ENCODE measurements around the gene CCDC121.
"Not testable (repeated sequence)": the region's sequence is repeated elsewhere in the genome, so short reads cannot be mapped to it uniquely, and the experiment has no call there.

CCDC121 gene

DNA sequence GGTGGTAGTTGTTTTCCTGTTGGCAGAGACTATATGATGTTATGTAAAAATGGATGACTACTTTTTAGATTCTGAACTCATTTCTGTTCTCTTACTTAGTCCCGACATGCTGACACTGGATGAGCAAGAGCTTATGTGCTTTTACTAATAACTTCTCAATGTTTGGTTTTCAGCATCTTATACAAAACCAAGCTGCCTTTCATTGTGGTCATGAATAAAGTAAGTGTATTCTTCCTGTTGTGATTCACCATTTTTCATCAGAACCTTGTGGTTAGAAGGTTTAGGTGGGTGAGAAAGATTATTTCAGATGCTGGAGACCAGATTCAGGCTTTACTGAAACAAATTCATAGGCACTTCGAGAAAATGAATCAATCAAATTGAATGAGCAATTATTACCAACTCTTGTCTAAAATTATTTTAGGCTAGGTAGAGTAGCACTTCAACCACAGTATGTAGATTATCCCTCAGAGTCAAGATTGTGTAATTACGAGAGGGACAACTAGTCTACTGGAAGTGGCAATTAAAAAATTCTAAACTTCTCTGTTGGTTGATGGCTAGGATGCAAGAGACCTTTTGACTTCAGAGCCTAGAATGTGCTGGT lies 9.3 kb upstream of the CCDC121 start:
- TF ChIP-seq FOXM1 (IDR thresholded peaks at IDR 0.05; ENCODE audit: borderline replicate concordance) (no peak), ELF4 (IDR thresholded peaks at IDR 0.05) (no peak), BHLHE40 (IDR thresholded peaks at IDR 0.05; ENCODE audit: borderline replicate concordance) (no peak), FOXA1 (IDR thresholded peaks at IDR 0.05) (no peak), HDGF (IDR thresholded peaks at IDR 0.05; ENCODE audit: borderline replicate concordance) (no peak)
- TF ChIP-seq, protein P1, sequence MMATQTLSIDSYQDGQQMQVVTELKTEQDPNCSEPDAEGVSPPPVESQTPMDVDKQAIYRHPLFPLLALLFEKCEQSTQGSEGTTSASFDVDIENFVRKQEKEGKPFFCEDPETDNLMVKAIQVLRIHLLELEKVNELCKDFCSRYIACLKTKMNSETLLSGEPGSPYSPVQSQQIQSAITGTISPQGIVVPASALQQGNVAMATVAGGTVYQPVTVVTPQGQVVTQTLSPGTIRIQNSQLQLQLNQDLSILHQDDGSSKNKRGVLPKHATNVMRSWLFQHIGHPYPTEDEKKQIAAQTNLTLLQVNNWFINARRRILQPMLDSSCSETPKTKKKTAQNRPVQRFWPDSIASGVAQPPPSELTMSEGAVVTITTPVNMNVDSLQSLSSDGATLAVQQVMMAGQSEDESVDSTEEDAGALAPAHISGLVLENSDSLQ (IDR thresholded peaks at IDR 0.05): no peak
- CTCF ChIA-PET: interaction anchor here (1.1 kb wide), 1 partner anchor 45 kb away, joined by 3 read pairs; no protein-coding TSS in a partner anchor
- POLR2A ChIA-PET: interaction anchor here (1.6 kb wide), 1 partner anchor 9 kb away, joined by 5 read pairs; no protein-coding TSS in a partner anchor
- no peak for DNase-seq (ENCODE audit: extremely low spot score)

DNA sequence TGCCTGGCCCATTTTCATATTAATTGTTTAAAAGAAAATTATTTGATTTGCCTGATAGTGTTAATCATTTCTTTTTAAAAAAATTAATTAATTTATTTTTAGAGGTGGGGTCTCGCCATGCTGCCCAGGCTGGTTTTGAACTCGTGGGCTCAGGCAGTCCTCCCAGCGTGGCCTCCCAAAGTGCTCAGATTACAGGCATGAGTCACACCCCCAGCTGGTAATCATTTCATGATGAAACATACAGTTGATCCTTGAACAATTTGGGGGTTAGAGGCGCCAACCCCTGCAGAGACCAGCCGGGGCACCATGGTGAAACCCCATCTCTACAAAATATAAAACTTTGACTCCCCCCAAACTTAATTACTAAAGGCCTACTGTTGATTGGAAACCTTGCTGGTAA lies 8.0 kb upstream of the CCDC121 start:
- no peak for TF ChIP-seq SUZ12 (IDR thresholded peaks at IDR 0.05)
- TF ChIP-seq ARNT (IDR thresholded peaks at IDR 0.05): no peak
- TF ChIP-seq, protein P1 (IDR thresholded peaks at IDR 0.05): no peak
- TF ChIP-seq FOXM1 (IDR thresholded peaks at IDR 0.05; ENCODE audit: borderline replicate concordance): no peak
- ChIA-PET CTCF (no interaction called here), POLR2A (no interaction called here)
- DNase-seq (ENCODE audit: extremely low spot score): no peak

DNA sequence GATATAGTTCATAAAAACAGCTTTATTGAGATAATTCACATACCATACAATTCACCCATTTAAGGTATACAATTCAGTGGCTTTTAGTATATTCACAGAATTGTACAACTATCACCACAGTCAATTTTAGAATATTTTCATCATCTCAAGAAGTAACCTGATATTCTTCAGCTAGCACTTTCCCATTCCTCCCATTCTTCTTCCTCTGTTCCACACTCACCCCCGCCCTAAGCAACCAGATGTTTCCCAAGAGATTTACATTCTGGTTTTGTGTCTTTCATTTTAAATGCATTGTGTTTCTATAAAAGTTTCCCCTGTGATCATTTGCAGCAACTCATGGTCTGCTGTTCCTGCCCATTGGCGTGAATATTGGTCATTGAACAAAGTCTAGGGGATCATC lies 5.5 kb upstream of the CCDC121 start:
- ChIA-PET CTCF (no interaction called here), POLR2A (no interaction called here)
- TF ChIP-seq ZNF384 (IDR thresholded peaks at IDR 0.05) (no peak), SP1 (IDR thresholded peaks at IDR 0.05) (no peak), ELF4 (IDR thresholded peaks at IDR 0.05) (no peak), NFRKB (IDR thresholded peaks at IDR 0.05) (no peak), FOXK2 (IDR thresholded peaks at IDR 0.05) (no peak), SUZ12 (IDR thresholded peaks at IDR 0.05) (no peak), BHLHE40 (IDR thresholded peaks at IDR 0.05; ENCODE audit: borderline replicate concordance) (no peak), TARDBP (IDR thresholded peaks at IDR 0.05) (no peak), HDGF (IDR thresholded peaks at IDR 0.05; ENCODE audit: borderline replicate concordance) (no peak), LEF1 (IDR thresholded peaks at IDR 0.05; ENCODE audit: borderline replicate concordance) (no peak), FOXA1 (IDR thresholded peaks at IDR 0.05) (no peak), L3MBTL2 (conservative IDR thresholded peaks at IDR 0.05) (no peak), CTBP1 (IDR thresholded peaks at IDR 0.05; ENCODE audit: borderline replicate concordance) (no peak), ARNT (IDR thresholded peaks at IDR 0.05) (no peak)
- TF ChIP-seq, protein P1 (IDR thresholded peaks at IDR 0.05): no peak
- no peak for DNase-seq (ENCODE audit: extremely low spot score)

DNA sequence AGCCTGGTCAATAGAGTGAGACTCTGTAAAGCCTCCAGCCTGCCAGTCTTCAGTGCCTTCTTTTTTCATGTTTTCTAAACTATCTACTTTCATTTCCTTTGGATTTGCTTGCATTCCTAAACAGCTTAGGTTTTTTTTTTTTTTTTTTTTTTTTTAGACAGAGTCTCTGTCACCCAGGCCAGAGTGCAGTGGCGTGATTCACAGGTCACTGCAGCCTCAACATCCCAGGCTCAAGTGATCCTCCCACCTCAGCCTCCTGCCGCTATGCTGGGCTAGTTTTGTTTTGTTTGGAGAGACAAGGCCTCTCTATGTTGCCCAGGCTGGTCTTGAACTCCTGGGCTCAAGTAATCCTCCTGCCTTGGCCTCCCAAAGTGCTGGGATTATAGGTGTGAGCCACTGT lies 1.4 kb upstream of the CCDC121 start:
- CTCF ChIA-PET; DNase-seq (ENCODE audit: extremely low spot score); POLR2A ChIA-PET: not testable (repeated sequence)

DNA sequence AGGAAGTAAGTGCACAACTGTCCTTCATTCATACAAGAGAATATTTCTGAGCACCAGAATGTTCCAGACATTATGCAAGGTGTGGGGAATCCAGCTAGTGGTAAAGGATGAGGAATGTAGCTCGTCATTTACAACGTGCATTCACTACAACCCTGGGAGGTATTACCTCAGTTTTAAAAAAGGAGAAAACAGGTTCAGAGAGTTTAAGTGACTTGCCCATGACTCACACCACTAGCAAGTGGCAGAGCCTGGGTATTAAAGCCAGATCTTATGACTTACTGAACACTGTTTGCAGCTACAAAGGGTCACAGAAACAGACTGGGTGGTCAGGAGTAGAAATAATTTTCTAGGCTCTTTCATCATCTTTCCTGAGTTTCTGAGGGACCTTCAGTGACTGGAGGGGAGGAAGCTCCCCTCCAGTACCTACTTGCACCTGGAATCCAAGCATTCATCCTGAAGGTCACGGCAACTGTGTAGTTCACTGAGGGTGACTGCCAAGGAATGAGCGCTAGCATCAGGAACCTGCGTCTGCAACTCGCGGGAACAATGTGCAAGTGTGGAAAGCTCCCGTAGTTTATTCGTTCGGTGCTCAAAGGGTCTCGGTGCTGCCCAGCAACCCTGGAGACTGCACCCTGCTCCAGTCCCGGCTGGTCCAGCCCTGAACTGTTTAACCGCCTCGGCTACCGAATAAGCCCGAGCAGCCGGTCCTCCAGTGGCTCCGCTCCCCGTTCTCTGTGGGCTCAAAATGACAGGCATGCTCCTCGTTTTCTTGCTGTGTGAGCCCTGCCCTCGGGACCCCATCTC lies 647 bp downstream of the CCDC121 start:
- TF ChIP-seq BHLHE40 (IDR thresholded peaks at IDR 0.05; ENCODE audit: borderline replicate concordance) (no peak), LEF1 (IDR thresholded peaks at IDR 0.05; ENCODE audit: borderline replicate concordance) (no peak), FOXA1 (IDR thresholded peaks at IDR 0.05) (no peak), TARDBP (IDR thresholded peaks at IDR 0.05) (no peak), FOXM1 (IDR thresholded peaks at IDR 0.05; ENCODE audit: borderline replicate concordance) (no peak), SP1 (IDR thresholded peaks at IDR 0.05) (no peak), ARNT (IDR thresholded peaks at IDR 0.05) (no peak), NFRKB (IDR thresholded peaks at IDR 0.05) (no peak), ELF4 (IDR thresholded peaks at IDR 0.05) (no peak), L3MBTL2 (conservative IDR thresholded peaks at IDR 0.05) (no peak), CTBP1 (IDR thresholded peaks at IDR 0.05; ENCODE audit: borderline replicate concordance) (no peak)
- ChIA-PET POLR2A (interaction anchor here (0.7 to 1.9 kb wide), 11 partner anchors 12 to 219 kb away, joined by 3 to 7 read pairs (median 5); partner anchors contain the start of genes PPM1G, SLC4A1AP, SUPT7L and ZNF512), CTCF (interaction anchor here (0.9 kb wide), 1 partner anchor 55 kb away, joined by 3 read pairs; no protein-coding TSS in a partner anchor)
- peak; percentile 10 for DNase-seq (ENCODE audit: extremely low spot score)

DNA sequence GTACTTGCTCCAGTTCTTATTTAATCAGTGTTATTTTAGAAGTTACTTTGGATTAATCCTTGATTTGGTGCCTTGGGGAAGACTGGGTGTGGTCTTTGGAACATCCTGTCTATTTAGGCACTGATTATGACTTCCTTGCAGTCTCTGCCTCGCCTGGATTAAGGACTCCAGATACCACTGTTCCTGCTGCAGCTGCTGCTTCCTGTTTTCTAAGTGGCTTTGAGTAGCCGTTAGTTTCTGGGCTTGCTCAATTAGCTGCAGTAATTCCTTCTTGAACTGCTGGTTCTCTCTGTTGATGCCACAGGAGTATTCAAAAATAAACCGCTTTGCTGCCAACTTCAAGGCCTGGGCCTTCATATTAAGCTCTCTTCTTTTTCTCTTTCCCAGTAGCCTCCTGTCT lies 1.9 kb downstream of the CCDC121 start:
- DNase-seq (ENCODE audit: extremely low spot score); POLR2A ChIA-PET; CTCF ChIA-PET: not testable (repeated sequence)

DNA sequence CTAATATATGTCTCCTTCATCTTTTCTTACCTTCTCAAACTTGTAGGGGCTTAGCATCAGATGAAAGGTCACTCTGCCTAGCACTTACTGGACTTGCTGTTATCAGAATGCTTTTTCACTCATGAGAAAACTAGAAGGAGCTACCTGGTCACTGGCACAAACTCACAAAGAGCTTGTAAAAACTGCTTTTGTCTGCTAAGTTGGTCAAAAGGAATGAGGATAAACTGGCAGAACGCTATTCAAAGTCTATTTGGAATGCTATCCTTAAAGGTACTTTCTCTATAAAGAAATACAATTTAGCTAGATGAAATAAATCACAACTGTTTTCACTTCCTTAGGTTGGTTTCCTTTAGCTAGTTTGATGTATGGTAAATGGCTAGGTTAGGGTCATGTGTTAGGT lies 2.5 kb downstream of the CCDC121 start:
- DNase-seq (ENCODE audit: extremely low spot score); CTCF ChIA-PET; POLR2A ChIA-PET: not testable (repeated sequence)

Measured in HEK293T (cell line).